ENCODE measurements around the gene MELTF. TPM values are rescaled to one million over a fixed set of nuclear protein-coding genes. Genes with fewer than 3 reads are reported as not detected.
"Not testable (repeated sequence)": the region's sequence is repeated elsewhere in the genome, so short reads cannot be mapped to it uniquely, and the experiment has no call there.

MELTF gene
- total and polyA plus RNA-seq, 3 donors from 2014 or later = 5.7 to 14.7 (median 11.1) TPM

DNA sequence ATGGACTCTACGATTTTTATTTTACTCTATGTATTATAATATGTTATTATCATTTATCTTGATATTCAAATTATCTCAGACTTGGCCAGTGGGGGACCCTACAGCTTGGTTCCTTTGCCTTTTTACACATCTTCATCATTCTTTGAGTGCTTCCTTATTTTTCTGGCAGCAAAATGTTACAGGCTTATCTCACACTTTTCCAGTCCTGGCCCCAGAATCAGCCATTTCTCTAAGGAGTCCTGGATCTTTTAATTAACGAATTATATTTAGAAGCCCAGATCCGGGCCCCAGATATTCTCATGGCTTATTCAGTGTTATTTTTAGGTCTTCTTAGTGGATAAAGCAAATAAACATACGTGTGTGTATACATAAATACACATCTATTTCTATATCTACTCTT is 32.8 kb upstream of the MELTF start:
- no peak for TF ChIP-seq POLR2A (IDR thresholded peaks at IDR 0.05)
- TF ChIP-seq, protein P1, sequence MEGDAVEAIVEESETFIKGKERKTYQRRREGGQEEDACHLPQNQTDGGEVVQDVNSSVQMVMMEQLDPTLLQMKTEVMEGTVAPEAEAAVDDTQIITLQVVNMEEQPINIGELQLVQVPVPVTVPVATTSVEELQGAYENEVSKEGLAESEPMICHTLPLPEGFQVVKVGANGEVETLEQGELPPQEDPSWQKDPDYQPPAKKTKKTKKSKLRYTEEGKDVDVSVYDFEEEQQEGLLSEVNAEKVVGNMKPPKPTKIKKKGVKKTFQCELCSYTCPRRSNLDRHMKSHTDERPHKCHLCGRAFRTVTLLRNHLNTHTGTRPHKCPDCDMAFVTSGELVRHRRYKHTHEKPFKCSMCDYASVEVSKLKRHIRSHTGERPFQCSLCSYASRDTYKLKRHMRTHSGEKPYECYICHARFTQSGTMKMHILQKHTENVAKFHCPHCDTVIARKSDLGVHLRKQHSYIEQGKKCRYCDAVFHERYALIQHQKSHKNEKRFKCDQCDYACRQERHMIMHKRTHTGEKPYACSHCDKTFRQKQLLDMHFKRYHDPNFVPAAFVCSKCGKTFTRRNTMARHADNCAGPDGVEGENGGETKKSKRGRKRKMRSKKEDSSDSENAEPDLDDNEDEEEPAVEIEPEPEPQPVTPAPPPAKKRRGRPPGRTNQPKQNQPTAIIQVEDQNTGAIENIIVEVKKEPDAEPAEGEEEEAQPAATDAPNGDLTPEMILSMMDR (IDR thresholded peaks at IDR 0.05) = no peak
- Histone ChIP-seq H3K4me1 (no peaks in the 10 kb centered on the region), H3K9me3 (no peaks in the 10 kb centered on the region), H3K27me3 (no peaks in the 10 kb centered on the region), H3K36me3 (ENCODE audit: low read depth, missing control alignments) (no peaks in the 10 kb centered on the region), H3K4me3 (no peak overlapping the region), H3K27ac (no peak overlapping the region)
- DNase-seq = no peak
- intact Hi-C loops (cut with DNase I; ENCODE audit: low total_unique reads) = no loop called here
- 80 to 85% methylated on average over 4 of the region's 4 CpGs for WGBS, 2 donors

DNA sequence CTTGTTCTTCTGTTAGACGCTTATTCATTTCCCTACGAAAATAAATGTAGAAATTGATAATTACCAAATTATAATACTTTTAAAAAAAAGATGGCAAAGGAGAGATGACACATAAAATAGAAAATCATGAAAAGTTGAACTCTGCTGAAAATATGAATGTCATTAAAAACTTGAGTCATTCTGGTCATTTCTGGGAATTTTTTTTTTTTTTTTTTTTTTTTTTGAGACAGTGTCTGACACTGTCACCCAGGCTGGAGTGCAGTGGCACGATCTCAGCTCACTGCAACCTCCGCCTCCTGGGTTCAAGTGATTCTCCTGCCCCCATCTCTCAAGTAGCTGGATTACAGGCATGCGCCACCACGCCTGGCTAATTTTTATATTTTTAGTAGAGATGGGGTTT is 22.0 kb upstream of the MELTF start:
- WGBS, 2 donors = 94 to 98% methylated on average over 6 of the region's 6 CpGs
- H3K36me3 ChIP-seq (ENCODE audit: low read depth, missing control alignments); H3K27ac ChIP-seq; H3K9me3 ChIP-seq; H3K4me1 ChIP-seq; DNase-seq; intact Hi-C loops (cut with DNase I; ENCODE audit: low total_unique reads); H3K27me3 ChIP-seq; H3K4me3 ChIP-seq: not testable (repeated sequence)

DNA sequence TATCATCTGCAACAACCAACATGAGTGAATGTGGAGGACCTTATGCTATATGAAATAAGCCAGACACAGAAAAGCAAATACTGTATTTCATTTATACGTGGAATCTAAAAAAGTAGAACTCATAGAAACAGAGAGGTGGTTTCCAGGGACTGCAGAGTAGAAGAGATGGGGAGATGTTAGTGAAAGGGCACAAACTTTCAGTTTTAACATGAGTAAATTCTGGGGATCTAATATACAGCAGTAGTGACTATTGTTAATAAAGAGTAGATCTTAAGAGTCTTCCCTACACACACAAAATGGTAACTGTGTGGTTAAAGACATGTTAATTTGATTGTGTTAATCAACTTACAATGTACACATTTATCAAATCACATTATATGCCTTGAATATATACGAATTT is 20.9 kb upstream of the MELTF start:
- H3K27me3 ChIP-seq = no peaks in the 10 kb centered on the region
- TF ChIP-seq POLR2A (IDR thresholded peaks at IDR 0.05) = no peak
- TF ChIP-seq, protein P1 (IDR thresholded peaks at IDR 0.05) = no peak
- no peak overlapping the region for H3K27ac ChIP-seq
- no peak for DNase-seq
- intact Hi-C loops (cut with DNase I; ENCODE audit: low total_unique reads) = no loop called here
- no peaks in the 10 kb centered on the region for H3K36me3 ChIP-seq (ENCODE audit: low read depth, missing control alignments)
- H3K4me1 ChIP-seq = no peaks in the 10 kb centered on the region
- no peak overlapping the region for H3K4me3 ChIP-seq
- 89 to 92% methylated on average over 2 of the region's 2 CpGs for WGBS, 2 donors
- H3K9me3 ChIP-seq = no peaks in the 10 kb centered on the region

DNA sequence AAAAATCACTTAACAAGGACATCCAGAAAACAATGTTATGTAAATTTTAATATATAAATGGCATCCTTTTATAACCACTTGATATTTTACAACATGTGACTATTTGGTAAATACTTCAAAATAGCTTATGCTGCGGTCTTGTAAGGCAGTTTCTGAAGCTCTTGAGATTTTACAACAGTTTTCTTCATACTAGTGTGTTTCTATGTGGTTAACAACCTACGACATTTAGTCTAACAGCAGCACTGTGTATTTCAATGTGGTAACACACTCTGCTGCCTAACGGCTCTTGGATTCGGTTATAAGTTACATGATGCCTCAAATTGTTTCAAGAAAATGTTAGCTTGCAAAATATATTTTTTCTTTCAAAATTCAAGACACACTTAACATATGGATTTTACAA is 12.9 kb upstream of the MELTF start:
- TF ChIP-seq, protein P1 (IDR thresholded peaks at IDR 0.05) = no peak
- TF ChIP-seq POLR2A (IDR thresholded peaks at IDR 0.05) = no peak
- no peak for DNase-seq
- no peaks in the 10 kb centered on the region for H3K27me3 ChIP-seq
- H3K4me1 ChIP-seq = no peaks in the 10 kb centered on the region
- intact Hi-C loops (cut with DNase I; ENCODE audit: low total_unique reads) = no loop called here
- no peak overlapping the region for H3K27ac ChIP-seq
- H3K4me3 ChIP-seq = no peak overlapping the region
- no peaks in the 10 kb centered on the region for H3K9me3 ChIP-seq
- no peaks in the 10 kb centered on the region for H3K36me3 ChIP-seq (ENCODE audit: low read depth, missing control alignments)
- WGBS, 2 donors = 87 to 97% methylated on average over 4 of the region's 4 CpGs

DNA sequence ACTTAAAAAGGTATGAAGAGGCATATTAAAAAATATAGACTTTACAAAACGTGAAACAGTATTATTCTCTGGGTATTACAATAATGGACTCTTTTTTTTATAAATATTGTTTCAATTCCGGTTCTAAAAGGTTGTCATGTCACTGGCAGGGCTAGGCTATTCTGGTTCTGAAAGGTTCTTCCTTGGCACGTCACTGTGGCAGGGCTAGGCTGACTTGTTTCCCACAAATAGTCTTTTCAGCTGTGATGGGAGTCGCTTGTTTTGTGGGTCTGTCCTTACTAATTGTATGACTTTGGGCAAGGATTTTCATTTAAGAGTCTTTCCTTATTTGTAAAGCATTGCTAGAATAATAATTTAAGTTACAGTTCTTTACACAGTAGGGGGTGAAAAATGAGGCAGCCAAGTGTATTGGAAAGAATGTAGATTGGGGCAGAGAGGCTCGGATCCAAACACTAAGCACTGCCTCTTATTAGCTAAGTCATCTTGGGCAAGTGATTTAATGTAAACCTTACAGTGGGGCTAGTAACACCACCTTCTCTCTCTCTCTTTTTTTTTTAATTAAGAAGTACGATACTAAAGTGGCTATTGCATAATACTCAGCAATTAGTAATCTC is 12.4 kb upstream of the MELTF start:
- no peaks in the 10 kb centered on the region for H3K9me3 ChIP-seq
- no peak overlapping the region for H3K27ac ChIP-seq
- no peak for DNase-seq
- H3K4me1 ChIP-seq = no peaks in the 10 kb centered on the region
- H3K27me3 ChIP-seq = no peaks in the 10 kb centered on the region
- TF ChIP-seq, protein P1 (IDR thresholded peaks at IDR 0.05) = no peak
- no peak for TF ChIP-seq POLR2A (IDR thresholded peaks at IDR 0.05)
- no peaks in the 10 kb centered on the region for H3K36me3 ChIP-seq (ENCODE audit: low read depth, missing control alignments)
- 88 to 90% methylated on average over 6 of the region's 6 CpGs for WGBS, 2 donors
- intact Hi-C loops (cut with DNase I; ENCODE audit: low total_unique reads) = no loop called here
- H3K4me3 ChIP-seq = no peak overlapping the region

Data from testis (tissue), 3 donors.